Measurements from ENCODE around the gene LRRN3. TPM values are rescaled to one million over a fixed set of nuclear protein-coding genes. Genes with fewer than 3 reads are reported as not detected.

Gene LRRN3
- total RNA-seq, 4 donors from 2014 or later, result 0.39 to 1.3 (median 0.61) TPM

DNA sequence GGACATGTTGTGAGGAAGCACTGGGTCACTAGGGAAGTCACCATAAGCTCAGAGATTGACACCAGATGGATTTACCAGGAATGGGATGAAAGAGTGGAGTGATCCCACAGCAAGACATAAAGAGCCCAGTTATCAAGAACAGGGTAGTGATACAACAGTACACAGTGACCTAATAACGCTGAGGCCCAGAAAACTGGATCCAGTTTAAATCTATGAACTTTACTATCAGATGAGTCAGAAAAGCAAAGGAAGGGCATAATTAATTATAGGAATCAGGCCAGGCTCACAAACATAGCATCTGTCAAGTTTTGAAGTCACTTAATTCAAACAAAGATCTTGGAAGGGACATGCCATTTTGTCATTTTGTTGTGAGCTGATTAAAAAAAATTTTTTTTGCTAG is 73.5 kb downstream of the LRRN3 start:
- TF ChIP-seq POLR2AphosphoS5 (IDR thresholded peaks at IDR 0.05) (no peak), EP300 (IDR thresholded peaks at IDR 0.05) (no peak), POLR2A (IDR thresholded peaks at IDR 0.05; ENCODE audit: low read depth) (no peak)
- TF ChIP-seq, protein P1, sequence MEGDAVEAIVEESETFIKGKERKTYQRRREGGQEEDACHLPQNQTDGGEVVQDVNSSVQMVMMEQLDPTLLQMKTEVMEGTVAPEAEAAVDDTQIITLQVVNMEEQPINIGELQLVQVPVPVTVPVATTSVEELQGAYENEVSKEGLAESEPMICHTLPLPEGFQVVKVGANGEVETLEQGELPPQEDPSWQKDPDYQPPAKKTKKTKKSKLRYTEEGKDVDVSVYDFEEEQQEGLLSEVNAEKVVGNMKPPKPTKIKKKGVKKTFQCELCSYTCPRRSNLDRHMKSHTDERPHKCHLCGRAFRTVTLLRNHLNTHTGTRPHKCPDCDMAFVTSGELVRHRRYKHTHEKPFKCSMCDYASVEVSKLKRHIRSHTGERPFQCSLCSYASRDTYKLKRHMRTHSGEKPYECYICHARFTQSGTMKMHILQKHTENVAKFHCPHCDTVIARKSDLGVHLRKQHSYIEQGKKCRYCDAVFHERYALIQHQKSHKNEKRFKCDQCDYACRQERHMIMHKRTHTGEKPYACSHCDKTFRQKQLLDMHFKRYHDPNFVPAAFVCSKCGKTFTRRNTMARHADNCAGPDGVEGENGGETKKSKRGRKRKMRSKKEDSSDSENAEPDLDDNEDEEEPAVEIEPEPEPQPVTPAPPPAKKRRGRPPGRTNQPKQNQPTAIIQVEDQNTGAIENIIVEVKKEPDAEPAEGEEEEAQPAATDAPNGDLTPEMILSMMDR (IDR thresholded peaks at IDR 0.05), result no peak
- Histone ChIP-seq H3K27ac (replicated peaks in 1 of 4) (no peak overlapping the region), H3K4me1 (peaks cover 0 to 12% (median 6%) of the 10 kb centered on the region in 4 donors), H3K36me3 (no peaks in the 10 kb centered on the region), H3K27me3 (no peaks in the 10 kb centered on the region), H3K4me3 (no peak overlapping the region), H3K9me3 (no peaks in the 10 kb centered on the region)
- no peak for DNase-seq (ENCODE audit: extremely low spot score)
- intact Hi-C loops (cut with DNase I), result no loop called here
- WGBS, result 95% methylated on average over 1 of the region's 1 CpG

DNA sequence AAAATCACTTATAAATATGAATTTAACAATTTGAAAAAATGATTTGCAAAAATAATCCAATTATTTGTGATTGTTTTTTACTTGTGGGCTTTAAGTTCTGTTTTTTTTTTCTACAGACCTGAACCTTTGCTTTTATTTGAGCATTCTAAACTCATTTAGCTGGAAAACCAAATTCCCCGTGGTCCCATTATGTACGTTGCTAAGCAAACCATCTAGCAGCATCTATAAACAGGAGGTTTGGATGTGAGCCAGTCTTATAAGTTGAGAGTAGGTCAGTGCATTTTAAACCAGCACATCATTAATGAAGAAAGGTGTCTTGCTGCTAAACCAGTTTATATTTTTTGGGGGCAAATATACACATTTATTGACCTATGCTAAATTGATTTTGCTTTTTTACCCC is 77.3 kb downstream of the LRRN3 start:
- Histone ChIP-seq H3K27ac (replicated peaks in 1 of 4) (no peak overlapping the region), H3K36me3 (no peaks in the 10 kb centered on the region), H3K9me3 (no peaks in the 10 kb centered on the region), H3K4me1 (peaks cover 0 to 18% (median 6%) of the 10 kb centered on the region in 4 donors), H3K27me3 (no peaks in the 10 kb centered on the region), H3K4me3 (no peak overlapping the region)
- WGBS, result 29% methylated on average over 2 of the region's 2 CpGs
- DNase-seq (ENCODE audit: extremely low spot score), result no peak
- intact Hi-C loops (cut with DNase I), result no loop called here
- TF ChIP-seq, protein P1 (IDR thresholded peaks at IDR 0.05), result no peak
- no peak for TF ChIP-seq EP300 (IDR thresholded peaks at IDR 0.05)
- no peak for TF ChIP-seq POLR2AphosphoS5 (IDR thresholded peaks at IDR 0.05)

DNA sequence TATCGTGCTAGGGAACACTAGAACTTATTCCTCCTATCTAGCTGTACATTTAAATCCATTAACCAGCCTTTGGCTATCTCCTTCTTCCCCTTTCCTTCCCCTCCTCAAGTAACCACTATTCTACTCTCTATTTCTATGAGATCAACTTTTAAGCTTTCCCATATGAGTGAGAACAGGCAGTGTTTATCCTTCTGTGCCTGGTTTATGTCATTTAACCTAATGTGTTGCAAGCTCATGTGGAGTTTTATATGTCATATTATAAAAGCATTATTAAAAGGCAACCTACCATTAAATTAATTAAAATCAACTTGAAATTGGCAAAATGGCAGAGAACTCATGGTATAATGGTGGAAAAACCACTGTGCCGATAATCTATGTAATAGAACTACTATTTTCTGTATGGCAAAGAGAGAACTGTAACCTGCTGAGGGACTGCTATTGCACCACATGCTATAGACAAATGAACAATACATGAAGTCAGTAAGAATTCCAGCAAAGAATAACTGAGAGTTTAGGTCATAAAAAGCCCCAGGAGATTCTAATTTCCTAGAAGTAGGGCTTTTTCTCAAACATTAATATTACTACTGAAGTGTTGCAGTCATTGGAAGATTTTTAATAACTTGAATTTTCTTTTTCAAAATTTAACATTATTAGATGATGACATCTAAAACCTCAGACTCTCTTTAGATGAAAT is 81.8 kb downstream of the LRRN3 start:
- peaks cover 0 to 18% (median 6%) of the 10 kb centered on the region in 4 donors for H3K4me1 ChIP-seq
- no peak for DNase-seq (ENCODE audit: extremely low spot score)
- intact Hi-C loops (cut with DNase I), result no loop called here
- H3K27me3 ChIP-seq, result no peaks in the 10 kb centered on the region
- H3K36me3 ChIP-seq, result no peaks in the 10 kb centered on the region
- H3K27ac ChIP-seq (replicated peaks in 1 of 4), result no peak overlapping the region
- TF ChIP-seq EP300 (IDR thresholded peaks at IDR 0.05), result no peak
- TF ChIP-seq POLR2A (IDR thresholded peaks at IDR 0.05; ENCODE audit: low read depth), result no peak
- TF ChIP-seq POLR2AphosphoS5 (IDR thresholded peaks at IDR 0.05), result no peak
- TF ChIP-seq, protein P1 (IDR thresholded peaks at IDR 0.05), result no peak
- no peaks in the 10 kb centered on the region for H3K9me3 ChIP-seq
- no peak overlapping the region for H3K4me3 ChIP-seq
- 80% methylated on average over 2 of the region's 2 CpGs for WGBS

DNA sequence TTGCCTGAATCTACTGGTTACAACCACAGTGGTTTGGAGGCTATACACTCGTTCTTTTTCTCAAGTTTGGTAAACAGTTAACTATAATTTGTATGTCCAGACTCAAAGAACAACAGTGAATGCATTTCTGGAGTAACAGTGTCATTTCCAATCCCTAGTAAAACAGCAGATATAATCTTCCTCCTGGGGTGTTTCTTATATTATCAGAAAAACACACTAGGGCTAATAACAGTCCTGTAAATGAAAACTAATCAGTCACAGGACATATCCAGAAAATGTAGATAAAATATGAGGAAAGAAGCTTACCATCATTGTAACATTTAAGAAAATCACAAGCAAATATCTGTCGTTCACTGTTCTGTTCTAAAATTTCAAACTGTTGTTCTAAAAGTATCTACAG is 82.6 kb downstream of the LRRN3 start:
- Histone ChIP-seq H3K36me3 (no peaks in the 10 kb centered on the region), H3K27me3 (no peaks in the 10 kb centered on the region), H3K27ac (replicated peaks in 1 of 4) (no peak overlapping the region), H3K4me1 (peaks cover 0 to 12% (median under 1%) of the 10 kb centered on the region in 4 donors), H3K9me3 (no peaks in the 10 kb centered on the region), H3K4me3 (no peak overlapping the region)
- intact Hi-C loops (cut with DNase I), result no loop called here
- no peak for DNase-seq (ENCODE audit: extremely low spot score)
- TF ChIP-seq, protein P1 (IDR thresholded peaks at IDR 0.05), result no peak
- TF ChIP-seq POLR2A (IDR thresholded peaks at IDR 0.05; ENCODE audit: low read depth) (no peak), EP300 (IDR thresholded peaks at IDR 0.05) (no peak), POLR2AphosphoS5 (IDR thresholded peaks at IDR 0.05) (no peak)
- 92% methylated on average over 2 of the region's 2 CpGs for WGBS

DNA sequence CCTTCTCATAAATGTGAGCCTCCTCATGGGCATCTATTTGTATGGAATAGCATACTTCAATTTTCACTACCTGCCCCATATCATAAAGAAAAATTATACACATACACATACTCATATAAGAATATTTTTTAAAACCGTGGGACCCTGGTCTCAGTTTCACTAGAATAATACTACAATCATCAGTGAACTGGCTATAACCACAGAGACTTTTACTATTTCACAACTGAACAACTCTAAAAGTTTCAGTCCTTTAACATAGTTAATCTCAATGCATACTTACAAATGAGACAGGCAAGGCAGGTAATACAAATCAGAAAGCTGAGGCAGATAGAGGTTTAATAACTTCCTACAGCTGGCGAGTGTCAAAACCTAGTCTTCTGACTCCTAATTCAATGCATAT is 83.1 kb downstream of the LRRN3 start:
- Histone ChIP-seq H3K27ac (replicated peaks in 1 of 4) (no peak overlapping the region), H3K9me3 (no peaks in the 10 kb centered on the region), H3K27me3 (no peaks in the 10 kb centered on the region), H3K4me1 (peaks cover 0 to 7% (median 0%) of the 10 kb centered on the region in 4 donors), H3K36me3 (no peaks in the 10 kb centered on the region), H3K4me3 (no peak overlapping the region)
- intact Hi-C loops (cut with DNase I), result no loop called here
- TF ChIP-seq, protein P1 (IDR thresholded peaks at IDR 0.05), result no peak
- no peak for TF ChIP-seq EP300 (IDR thresholded peaks at IDR 0.05)
- TF ChIP-seq POLR2A (IDR thresholded peaks at IDR 0.05; ENCODE audit: low read depth), result no peak
- no peak for TF ChIP-seq POLR2AphosphoS5 (IDR thresholded peaks at IDR 0.05)
- 89% methylated on average over 2 of the region's 2 CpGs for WGBS
- DNase-seq (ENCODE audit: extremely low spot score), result no peak

All from esophagus muscularis mucosa (tissue), 4 donors.